Measurements from ENCODE around the gene MTR.

Gene MTR

GRCh38 chr1:236779312-236779711 is 15.8 kb upstream of the MTR start:
- DNase-seq (ENCODE audit: low read depth in 2 of 2) = no peak

- DNase-seq (ENCODE audit: low read depth in 2 of 2) = no peak
These were observed 9.6 kb upstream of the MTR start for GRCh38 chr1:236785477-236785876.

DNA sequence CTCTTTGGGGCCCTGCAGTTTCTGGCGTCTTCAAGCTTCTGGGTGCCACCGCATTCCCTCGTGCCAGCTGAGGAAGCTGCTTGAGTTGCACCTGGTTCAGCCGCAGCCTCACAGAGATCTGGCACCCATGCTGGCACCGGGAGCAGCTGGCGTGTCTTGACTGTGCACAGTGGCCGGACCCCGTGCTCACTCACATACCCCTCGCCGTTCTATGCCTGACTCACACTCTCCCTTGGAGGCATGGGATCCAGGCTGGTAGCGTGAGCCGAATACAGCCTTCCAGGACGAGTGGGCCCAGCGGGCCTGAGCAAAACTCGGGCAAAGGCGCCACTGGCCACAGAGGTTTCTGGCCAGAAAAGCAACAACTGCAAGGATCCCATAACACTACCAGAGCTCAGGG is 8.6 kb upstream of the MTR start:
- DNase-seq (ENCODE audit: low read depth in 2 of 2) = no peak

DNA sequence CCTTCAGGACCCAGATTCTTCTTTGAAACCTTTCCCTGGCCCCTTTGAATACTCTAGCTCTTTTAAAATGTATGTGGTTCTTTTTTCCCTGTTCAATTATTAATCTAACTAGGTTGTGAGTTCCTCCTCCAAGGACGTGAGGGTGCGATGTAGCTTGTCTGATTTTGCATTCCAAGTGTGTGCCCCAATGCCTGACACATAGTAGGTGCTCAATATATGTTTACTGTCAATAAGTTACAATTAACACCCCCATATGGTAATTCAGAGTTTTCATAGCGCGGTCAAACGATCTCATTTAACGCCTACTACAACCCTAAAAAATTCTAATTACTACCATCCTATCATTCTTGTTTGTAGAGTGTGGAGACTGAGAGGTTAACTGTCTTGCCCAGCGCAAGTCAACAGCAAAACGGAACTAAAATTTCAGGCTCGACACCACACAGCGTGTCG is 482 bp upstream of the MTR start:
- DNase-seq (ENCODE audit: low read depth in 2 of 2) = no peak

DNA sequence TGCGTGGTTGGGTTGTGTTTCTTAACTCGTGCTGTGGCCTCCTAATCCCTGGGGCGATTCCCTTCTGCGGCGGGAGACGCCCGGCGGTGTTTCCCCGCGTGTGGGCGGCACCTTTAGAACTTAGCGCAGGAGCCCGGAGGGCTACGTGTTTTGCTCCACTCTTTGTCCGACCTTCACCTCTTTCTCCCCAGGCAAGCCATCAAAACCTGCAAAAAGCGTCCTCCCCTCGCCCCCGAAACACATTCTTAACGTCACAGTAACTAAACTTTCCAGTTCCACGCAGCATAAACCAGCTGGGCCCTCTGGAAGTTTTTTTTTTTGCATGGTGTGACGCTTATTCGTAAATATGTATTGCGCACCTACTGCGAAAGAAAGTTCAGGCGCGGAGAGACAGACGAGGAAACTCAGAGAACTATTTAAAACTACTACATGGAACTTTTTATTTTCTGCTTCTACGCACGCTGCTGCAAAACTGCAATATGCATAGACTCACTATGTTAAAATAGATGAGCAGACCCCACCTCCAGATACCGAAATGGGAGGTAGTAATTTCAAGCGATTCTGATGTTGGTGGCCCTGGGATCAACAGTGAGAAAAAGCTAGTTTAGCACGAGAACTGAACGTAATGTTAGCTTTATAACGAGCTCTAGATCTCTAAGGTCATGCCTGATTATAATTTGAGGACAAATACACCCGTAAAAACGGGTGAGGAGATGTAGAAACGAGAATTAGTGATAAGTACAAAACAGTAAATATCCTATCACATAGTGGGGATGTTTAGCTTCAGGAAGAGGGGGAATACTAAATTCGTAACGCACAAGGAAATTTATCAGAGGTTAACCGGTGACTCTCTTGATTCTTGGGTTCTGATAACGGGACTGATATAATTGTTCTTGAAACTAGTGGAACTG is 920 bp downstream of the MTR start:
- DNase-seq (ENCODE audit: low read depth in 2 of 2) = peak in 1 of 2 experiments; percentile 8

DNA sequence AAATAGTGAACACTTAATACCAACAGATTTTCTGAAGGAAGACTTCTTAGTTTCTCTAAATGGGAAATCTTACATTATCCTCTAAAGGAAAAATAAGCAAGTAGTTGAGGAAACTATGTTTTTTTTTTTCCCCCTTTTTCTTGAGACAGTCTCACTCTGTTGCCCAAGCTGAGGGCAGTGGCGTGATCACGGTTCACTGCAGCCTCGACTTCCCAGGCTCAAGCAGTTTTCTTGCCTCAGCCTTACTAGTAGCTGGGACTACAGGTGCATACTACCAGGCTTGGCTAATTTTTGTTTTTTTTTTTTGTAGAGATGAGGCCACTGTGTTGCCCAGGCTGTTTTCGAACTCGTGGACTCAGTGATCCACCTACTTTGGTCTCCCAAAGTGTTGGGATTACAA is 3.9 kb downstream of the MTR start:
- no peak for DNase-seq (ENCODE audit: low read depth in 2 of 2)

DNA sequence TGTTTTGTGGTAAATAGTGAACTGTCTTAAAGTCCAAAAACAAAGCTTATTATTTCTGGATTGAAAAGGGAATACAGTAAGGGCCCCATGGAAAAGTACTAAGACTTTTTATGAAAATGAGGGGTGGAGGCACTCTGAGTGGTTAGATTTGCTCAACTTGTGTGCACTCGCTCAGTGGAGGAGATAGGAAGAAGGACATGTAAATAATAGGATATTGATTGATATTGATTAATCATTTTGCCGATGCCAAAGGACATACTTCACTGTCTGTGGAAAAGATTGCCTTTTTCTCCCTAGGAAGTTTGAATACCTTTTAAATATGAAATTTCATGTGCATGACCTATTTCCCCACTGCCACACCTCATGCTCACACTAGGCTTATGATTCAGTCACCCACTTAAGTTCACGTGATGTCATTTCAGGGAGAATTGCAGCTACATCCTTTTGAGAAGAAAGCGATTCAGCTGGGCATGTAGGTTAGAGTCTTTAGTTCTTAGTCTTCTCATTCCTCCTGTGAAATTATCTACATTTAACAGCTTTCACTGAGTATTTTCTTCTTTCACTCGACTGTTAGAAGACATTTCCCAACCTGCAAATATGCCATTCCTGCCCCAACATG is 5.0 kb downstream of the MTR start:
- no peak for DNase-seq (ENCODE audit: low read depth in 2 of 2)

GRCh38 chr1:236800623-236801022 is 5.5 kb downstream of the MTR start:
- DNase-seq (ENCODE audit: low read depth in 2 of 2) = no peak

- DNase-seq (ENCODE audit: low read depth in 2 of 2) = no peak
These were observed 7.2 kb downstream of the MTR start for GRCh38 chr1:236802264-236802663.

DNA sequence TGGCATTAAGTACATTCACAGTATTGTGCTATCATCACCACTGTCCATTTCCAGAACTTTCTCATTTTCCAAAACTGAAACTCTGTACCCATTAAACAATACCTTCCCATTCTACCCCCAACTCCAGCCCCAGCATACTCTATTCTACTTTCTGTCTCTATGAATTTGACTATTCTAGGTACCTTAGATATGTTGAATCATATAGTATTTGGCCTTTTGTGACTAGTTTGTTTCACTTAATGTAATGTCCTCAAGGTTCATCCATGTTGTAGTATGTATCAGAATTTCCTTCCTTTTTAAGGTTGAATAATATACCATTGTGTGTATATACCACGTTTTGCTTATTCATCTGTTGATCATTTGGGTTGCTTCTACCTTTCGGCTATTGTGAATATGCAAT is 11.5 kb downstream of the MTR start:
- DNase-seq (ENCODE audit: low read depth in 2 of 2) = no peak

GRCh38 chr1:236808005-236808404 is 12.9 kb downstream of the MTR start:
- DNase-seq (ENCODE audit: low read depth in 2 of 2) = no peak

DNA sequence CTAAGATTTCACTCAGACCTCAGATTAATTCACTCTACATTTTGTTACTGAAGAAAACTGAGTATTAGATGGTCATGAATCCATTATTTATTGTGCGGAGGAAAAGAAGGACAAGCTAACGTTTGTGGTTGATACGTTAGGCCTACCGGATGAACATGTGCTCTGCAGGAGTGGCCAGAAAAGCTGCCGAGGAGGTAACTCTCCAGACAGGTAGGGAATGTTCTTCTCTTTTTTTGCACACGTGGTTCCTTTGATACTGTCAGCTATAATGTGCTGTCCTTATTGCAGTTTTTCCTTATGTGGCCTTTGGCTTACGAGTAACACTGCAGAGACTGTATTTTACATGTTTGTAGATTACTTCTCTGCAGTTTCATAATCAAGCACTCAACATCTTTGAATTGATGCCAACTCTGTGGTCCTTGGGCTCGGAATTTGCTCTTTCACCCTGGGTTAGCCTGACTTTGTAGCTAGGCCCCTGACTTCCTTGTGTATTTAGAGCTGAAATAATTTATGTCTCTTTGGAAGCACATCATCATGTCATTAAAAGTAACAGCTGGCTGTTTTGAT is 13.6 kb downstream of the MTR start:
- no peak for DNase-seq (ENCODE audit: low read depth in 2 of 2)

DNA sequence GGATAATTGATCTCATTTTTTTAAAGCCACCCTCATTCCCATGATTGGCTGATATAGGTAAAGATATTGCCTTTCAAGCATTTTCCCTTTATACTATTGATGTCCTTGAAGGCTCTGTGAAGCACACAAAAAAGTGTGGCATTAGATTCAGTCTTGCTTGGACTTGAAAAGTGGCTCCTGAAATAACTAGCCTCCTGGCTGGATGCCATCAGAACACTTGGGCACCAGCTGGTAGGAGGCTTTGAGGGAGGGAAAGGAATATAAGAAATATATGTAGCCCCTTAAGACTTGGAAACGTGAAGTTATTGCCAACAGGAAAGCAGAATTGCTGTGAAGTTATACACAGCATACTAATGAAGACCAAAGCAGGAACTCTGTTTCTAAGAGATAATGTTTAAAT is 14.1 kb downstream of the MTR start:
- DNase-seq (ENCODE audit: low read depth in 2 of 2) = no peak

- DNase-seq (ENCODE audit: low read depth in 2 of 2) = no peak
These were observed 14.9 kb downstream of the MTR start for GRCh38 chr1:236810018-236810417.

- DNase-seq (ENCODE audit: low read depth in 2 of 2) = no peak
These were observed 17.4 kb downstream of the MTR start for GRCh38 chr1:236812334-236813030.

- no peak for DNase-seq (ENCODE audit: low read depth in 2 of 2)
These were observed 20.8 kb downstream of the MTR start for GRCh38 chr1:236815941-236816340.

DNA sequence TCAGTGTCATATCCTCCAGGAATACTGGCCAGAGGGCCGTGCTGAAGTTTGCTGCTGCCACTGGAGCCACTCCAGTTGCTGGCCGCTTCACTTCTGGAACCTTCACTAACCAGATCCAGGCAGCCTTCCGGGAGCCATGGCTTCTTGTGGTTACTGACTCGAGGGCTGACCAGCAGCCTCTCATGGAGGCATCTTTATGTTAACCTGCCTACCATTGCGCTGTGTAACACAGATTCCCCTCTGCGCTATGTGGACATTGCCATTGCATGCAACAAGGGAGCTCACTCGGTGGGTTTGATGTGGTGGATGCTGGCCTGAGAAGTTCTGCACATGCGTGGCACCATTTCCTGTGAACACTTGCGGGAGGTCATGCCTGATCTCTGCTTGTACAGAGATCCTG is 24.8 kb downstream of the MTR start:
- DNase-seq (ENCODE audit: low read depth in 2 of 2) = no peak

- no peak for DNase-seq (ENCODE audit: low read depth in 2 of 2)
These were observed 26.1 kb downstream of the MTR start for GRCh38 chr1:236821091-236821627.

- DNase-seq (ENCODE audit: low read depth in 2 of 2) = no peak
These were observed 28.5 kb downstream of the MTR start for GRCh38 chr1:236823559-236823958.

DNA sequence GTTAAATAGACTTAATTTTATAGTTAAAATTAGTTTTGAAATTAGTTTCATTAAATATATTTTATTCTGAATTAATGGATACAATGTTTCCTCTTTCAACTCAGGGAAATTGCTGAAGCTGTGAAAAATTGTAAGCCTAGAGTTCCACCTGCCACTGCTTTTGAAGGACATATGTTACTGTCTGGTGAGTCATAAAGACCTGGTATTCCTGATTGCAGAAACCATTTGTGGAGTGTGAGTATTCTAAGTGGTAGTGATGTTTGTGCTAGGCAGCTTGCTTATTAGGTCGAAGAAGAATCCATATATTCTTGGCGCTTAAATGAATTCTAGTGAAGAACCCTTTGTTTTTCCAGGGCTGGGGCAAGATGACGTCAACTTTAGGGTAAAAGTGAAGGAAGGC is 34.0 kb downstream of the MTR start:
- DNase-seq (ENCODE audit: low read depth in 2 of 2) = no peak

DNA sequence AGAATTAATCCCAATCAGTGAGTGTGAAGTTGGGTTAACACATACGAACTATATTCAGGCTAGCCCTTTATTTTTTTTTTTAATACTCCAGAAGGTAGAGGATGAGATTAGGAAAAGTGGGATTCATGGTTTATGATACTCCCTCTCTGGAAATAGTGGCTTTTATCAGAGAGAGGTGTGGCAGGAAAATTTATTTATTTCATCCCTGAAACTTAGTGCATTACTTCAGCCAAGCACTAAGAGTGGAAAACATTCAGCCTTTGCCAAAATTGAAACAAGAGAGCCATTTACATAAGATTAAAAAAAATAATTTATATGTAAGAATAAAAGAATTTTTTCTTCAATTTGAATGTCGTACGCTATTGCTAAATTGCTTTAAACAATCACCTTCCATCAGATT is 35.0 kb downstream of the MTR start:
- DNase-seq (ENCODE audit: low read depth in 2 of 2) = no peak

DNA sequence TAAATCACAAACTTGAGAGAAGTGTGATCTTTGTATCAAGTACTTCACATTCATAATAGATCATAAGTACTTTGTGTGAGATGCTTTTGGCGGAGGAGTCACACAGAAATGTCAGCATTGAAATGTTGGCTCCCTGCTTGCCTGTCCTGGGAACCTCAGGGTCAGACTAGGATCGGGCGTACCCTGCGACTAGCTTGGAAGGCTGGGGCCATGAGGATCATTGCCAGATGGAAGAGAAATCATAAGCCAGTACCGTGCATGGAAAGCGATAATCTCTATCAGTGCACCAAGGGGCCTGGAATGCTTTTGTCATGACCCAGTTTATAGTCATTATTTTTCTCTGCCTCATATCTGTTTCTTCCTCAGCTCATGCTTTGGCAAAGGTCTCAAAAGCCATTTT is 35.5 kb downstream of the MTR start:
- no peak for DNase-seq (ENCODE audit: low read depth in 2 of 2)

Data from fibroblast of skin of left biceps (primary cell).